HEK293 (cell line): ENCODE results near the gene RHOU.

Experiments
- CTCF ChIA-PET: fragments of 350-600 bp; formaldehyde crosslinking; extraction: SDS; loops from one replicate; lab custom pipeline; 2021; ENCODE audit warnings: antibody characterized with exemption; lab: Yijun Ruan, JAX
- POLR2A ChIA-PET: fragments of 300-600 bp; formaldehyde crosslinking; extraction: SDS; loops from one replicate; lab custom pipeline; 2020; ENCODE audit warnings: antibody characterized with exemption, inconsistent platforms; lab: Yijun Ruan, JAX
- H3K27ac ChIP-seq: fragments of 200-500 bp; sonication (Bioruptor generic); 2 replicates; pipeline ENCODE4 v1.5.1; 2014; ENCODE audit warnings: low read depth, low read length, control low read depth, inconsistent platforms; ENCODE audit errors: extremely low read depth
- H3K36me3 ChIP-seq, 2 experiments: fragments of 200-500 bp in 1 of 2; sonication (Bioruptor generic) in 1 of 2; 1 replicate in 1 of 2; 2 replicates in 1 of 2; pipeline ENCODE4 v1.5.1; 2014 to 2017; ENCODE audit warnings: inconsistent platforms in 2 of 2, low read length in 2 of 2; ENCODE audit not compliant: control insufficient read depth in 2 of 2, insufficient read depth in 1 of 2
- H3K4me1 ChIP-seq: fragments of 200-500 bp; sonication (Bioruptor generic); 2 replicates; pipeline ENCODE4 v1.5.1; 2014; ENCODE audit warnings: mild to moderate bottlenecking, low read length, inconsistent platforms; ENCODE audit not compliant: control insufficient read depth, insufficient read depth
- H3K4me3 ChIP-seq: 2 replicates; pipeline ENCODE4 v1.5.1; 2011; ENCODE audit warnings: low read depth, mild to moderate bottlenecking, control low read depth, low read length, moderate library complexity
- H3K9me3 ChIP-seq: fragments of 200-500 bp; sonication (Bioruptor generic); 2 replicates; pipeline ENCODE4 v1.5.1; 2014; ENCODE audit warnings: low read depth, low read length, inconsistent platforms; ENCODE audit not compliant: control insufficient read depth, insufficient read depth
- GLIS2 ChIP-seq: fragments of 450-650 bp; formaldehyde crosslinking; IDR thresholded peaks from 2 replicates; pipeline ENCODE4 v1.5.1; 2016; ENCODE audit warnings: missing biosample characterization, missing genetic modification characterization
- HOXD13 ChIP-seq: sonication (generic); formaldehyde crosslinking; IDR thresholded peaks from 2 replicates; pipeline ENCODE4 v1.8.0; 2022; ENCODE audit warnings: missing genetic modification reagents, borderline replicate concordance
- KLF10 ChIP-seq: fragments of 450-650 bp; IDR thresholded peaks from 2 replicates; pipeline ENCODE4 v1.5.1; 2018; ENCODE audit warnings: missing biosample characterization, mild to moderate bottlenecking, missing genetic modification characterization
- KLF9 ChIP-seq: fragments of 450-650 bp; formaldehyde crosslinking; IDR thresholded peaks from 2 replicates; pipeline ENCODE4 v1.5.1; 2016; ENCODE audit warnings: missing biosample characterization, missing genetic modification characterization, low read depth
- PRDM10 ChIP-seq: fragments of 450-650 bp; formaldehyde crosslinking; IDR thresholded peaks from 2 replicates; pipeline ENCODE4 v1.5.1; 2016; ENCODE audit warnings: missing biosample characterization, missing genetic modification characterization
- SCRT1 ChIP-seq: fragments of 450-650 bp; formaldehyde crosslinking; IDR thresholded peaks from 2 replicates; pipeline ENCODE4 v1.5.1; 2016; ENCODE audit warnings: missing biosample characterization, missing genetic modification characterization, borderline replicate concordance
- SCRT2 ChIP-seq: fragments of 450-650 bp; formaldehyde crosslinking; IDR thresholded peaks from 2 replicates; pipeline ENCODE4 v1.5.1; 2016; ENCODE audit warnings: missing biosample characterization, missing genetic modification characterization
- ZBTB17 ChIP-seq: fragments of 450-650 bp; formaldehyde crosslinking; IDR thresholded peaks from 2 replicates; pipeline ENCODE4 v1.5.1; 2016; ENCODE audit warnings: missing biosample characterization, missing genetic modification characterization
- ZNF133 ChIP-seq: fragments of 450-650 bp; formaldehyde crosslinking; IDR thresholded peaks from 2 replicates; pipeline ENCODE4 v1.5.1; 2016; ENCODE audit warnings: missing biosample characterization, missing genetic modification characterization
- ZNF175 ChIP-seq: fragments of 450-650 bp; formaldehyde crosslinking; IDR thresholded peaks from 2 replicates; pipeline ENCODE4 v1.5.1; 2016; ENCODE audit warnings: missing biosample characterization, missing genetic modification characterization
- ZNF580 ChIP-seq: fragments of 450-650 bp; formaldehyde crosslinking; IDR thresholded peaks from 2 replicates; pipeline ENCODE4 v1.5.1; 2016; ENCODE audit warnings: missing biosample characterization, missing genetic modification characterization
- ZNF621 ChIP-seq: fragments of 450-650 bp; formaldehyde crosslinking; IDR thresholded peaks from 2 replicates; pipeline ENCODE4 v1.5.1; 2017; ENCODE audit warnings: missing biosample characterization, missing genetic modification characterization
- ZNF677 ChIP-seq: fragments of 450-650 bp; IDR thresholded peaks from 2 replicates; pipeline ENCODE4 v1.5.0; 2018; ENCODE audit warnings: missing biosample characterization, mild to moderate bottlenecking, missing genetic modification characterization, moderate library complexity
- ZNF785 ChIP-seq: fragments of 450-650 bp; formaldehyde crosslinking; IDR thresholded peaks from 2 replicates; pipeline ENCODE4 v1.5.1; 2016; ENCODE audit warnings: missing biosample characterization, missing genetic modification characterization
- ZSCAN16 ChIP-seq: fragments of 450-650 bp; formaldehyde crosslinking; IDR thresholded peaks from 2 replicates; pipeline ENCODE4 v1.5.1; 2016; ENCODE audit warnings: missing biosample characterization, missing genetic modification characterization

Gene RHOU

GRCh38 chr1:228749765-228750164 is 14.5 kb downstream of the RHOU start:
- H3K27ac ChIP-seq: no peak overlapping the region
- POLR2A ChIA-PET: no interaction called here
- H3K4me3 ChIP-seq: no peak overlapping the region
- peaks cover 13% of the 10 kb centered on the region for H3K4me1 ChIP-seq
- peaks cover 8 to 10% of the 10 kb centered on the region in 2 experiments; a peak in 2 of 3 replicates for H3K36me3 ChIP-seq
- no peaks in the 10 kb centered on the region for H3K9me3 ChIP-seq
- CTCF ChIA-PET: interaction anchor here (0.6 kb wide), 1 partner anchor 15 kb away, joined by 4 read pairs; no protein-coding TSS in a partner anchor
- no peak for TF ChIP-seq ZNF785 (tag by site-specific recombination)
- TF ChIP-seq PRDM10: peak; percentile 78
- TF ChIP-seq, all 188 proteins: peak for 1

GRCh38 chr1:228750915-228751314 is 15.6 kb downstream of the RHOU start:
- peaks cover 4 to 5% of the 10 kb centered on the region in 2 experiments; a peak in 2 of 3 replicates for H3K36me3 ChIP-seq
- peaks cover 13% of the 10 kb centered on the region for H3K4me1 ChIP-seq
- no peak overlapping the region for H3K27ac ChIP-seq
- TF ChIP-seq ZNF580 (tag by site-specific recombination) (no peak), GLIS2 (tag by site-specific recombination) (no peak), ZSCAN16 (tag by site-specific recombination) (peak; percentile 89), KLF9 (tag by site-specific recombination) (no peak), ZNF175 (tag by site-specific recombination) (no peak), HOXD13 (CRISPR knock-in tag) (no peak), KLF10 (tag by site-specific recombination) (no peak), ZNF133 (tag by site-specific recombination) (peak; percentile 5; the same call in 1 of the 2 replicates), ZNF621 (tag by site-specific recombination) (no peak), ZBTB17 (peak; percentile 85)
- TF ChIP-seq, all 188 proteins: peak for 3
- Histone ChIP-seq H3K4me3 (no peak overlapping the region), H3K9me3 (no peaks in the 10 kb centered on the region)
- ChIA-PET POLR2A (no interaction called here), CTCF (interaction anchor here (2.3 to 2.8 kb wide), 2 partner anchors 15 to 87 kb away, joined by 6 to 7 read pairs; partner anchors contain the start of gene RHOU)

GRCh38 chr1:228751360-228752098 is 16.2 kb downstream of the RHOU start:
- Histone ChIP-seq H3K4me3 (no peak overlapping the region), H3K9me3 (no peaks in the 10 kb centered on the region), H3K27ac (no peak overlapping the region), H3K4me1 (peaks cover 13% of the 10 kb centered on the region), H3K36me3 (peaks cover 0 to 4% of the 10 kb centered on the region in 2 experiments; a peak in 1 of 3 replicates)
- TF ChIP-seq SCRT1 (tag by site-specific recombination): peak; percentile 64; the same call in 1 of the 2 replicates
- TF ChIP-seq ZBTB17: 0 out of 2 replicates have a peak, but pooled peaks have one; percentile 26
- TF ChIP-seq SCRT2 (tag by site-specific recombination): peak; percentile 72
- TF ChIP-seq ZNF677 (tag by site-specific recombination): no peak
- TF ChIP-seq ZNF133 (tag by site-specific recombination): 0 out of 2 replicates have a peak, but pooled peaks have one; percentile 3
- ChIA-PET CTCF (interaction anchor here (0.7 to 2.8 kb wide), 4 partner anchors 16 to 731 kb away, joined by 3 to 7 read pairs (median 5); partner anchors contain the start of gene RHOU), POLR2A (no interaction called here)
